SK-N-SH treated with all-trans-retinoic acid at 6 μM for 48 hours (cell line): ENCODE data around the gene SLC36A3.

Experiments
- ARNTL ChIP-seq: fragments of 450-650 bp; formaldehyde crosslinking; IDR thresholded peaks from 2 replicates; pipeline ENCODE4 v1.5.0; 2020; ENCODE audit warnings: low read depth, mild to moderate bottlenecking, moderate library complexity, borderline replicate concordance
- BACH2 ChIP-seq: fragments of 250-450 bp; sonication (Bioruptor Pico); IDR thresholded peaks from 2 replicates; pipeline ENCODE4 v1.9.0; 2021; ENCODE audit warnings: mild to moderate bottlenecking, borderline replicate concordance
- ESRRG ChIP-seq: fragments of 250-450 bp; sonication (Bioruptor Pico); IDR thresholded peaks from 2 replicates; pipeline ENCODE4 v1.6.1; 2021; ENCODE audit warnings: mild to moderate bottlenecking
- ISL1 ChIP-seq: fragments of 250-450 bp; sonication (Bioruptor Pico); IDR thresholded peaks from 2 replicates; pipeline ENCODE4 v2.1.2; 2022; ENCODE audit warnings: mild to moderate bottlenecking, moderate library complexity
- RARB ChIP-seq: fragments of 250-450 bp; sonication (Bioruptor Pico); IDR thresholded peaks from 2 replicates; pipeline ENCODE4 v1.8.0; 2021; ENCODE audit warnings: mild to moderate bottlenecking, moderate library complexity
- ZFP3 ChIP-seq: fragments of 250-450 bp; sonication (Bioruptor Pico); IDR thresholded peaks from 2 replicates; pipeline ENCODE4 v1.5.0; 2020; ENCODE audit warnings: mild to moderate bottlenecking, moderate library complexity
- ZNF70 ChIP-seq: fragments of 450-650 bp; formaldehyde crosslinking; IDR thresholded peaks from 2 replicates; pipeline ENCODE4 v1.5.0; 2020; ENCODE audit warnings: mild to moderate bottlenecking, moderate library complexity
- ZNF8 ChIP-seq: fragments of 450-650 bp; formaldehyde crosslinking; IDR thresholded peaks from 2 replicates; pipeline ENCODE4 v1.5.0; 2020; ENCODE audit warnings: mild to moderate bottlenecking, moderate library complexity
- TF ChIP-seq, protein P1 (sequence below): fragments of 250-450 bp; sonication (Bioruptor Pico); IDR thresholded peaks from 2 replicates; pipeline ENCODE4 v1.8.0; 2020; ENCODE audit warnings: mild to moderate bottlenecking, moderate library complexity, borderline replicate concordance

DNA sequence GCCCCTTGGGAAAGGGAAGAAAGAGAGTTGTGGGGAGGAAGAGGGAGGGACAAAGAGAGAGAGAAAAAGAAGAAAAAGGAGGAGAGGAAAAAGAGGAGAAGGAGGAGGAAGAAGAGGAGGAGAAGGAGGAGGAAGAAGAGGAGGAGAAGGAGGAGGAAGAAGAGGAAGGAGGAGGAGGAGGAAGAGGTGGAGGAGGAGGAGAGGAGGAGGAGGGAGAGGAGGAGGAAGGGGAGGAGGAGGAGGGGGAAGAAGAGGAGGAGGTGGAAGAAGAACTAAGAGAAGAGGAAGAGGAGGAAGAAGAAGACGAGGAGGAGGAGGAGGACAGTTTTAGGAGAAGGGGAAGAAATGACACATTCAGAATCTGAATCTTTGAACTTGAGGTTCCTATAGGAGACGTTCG is 36.4 kb upstream of the SLC36A3 start:
- TF ChIP-seq, protein P1, sequence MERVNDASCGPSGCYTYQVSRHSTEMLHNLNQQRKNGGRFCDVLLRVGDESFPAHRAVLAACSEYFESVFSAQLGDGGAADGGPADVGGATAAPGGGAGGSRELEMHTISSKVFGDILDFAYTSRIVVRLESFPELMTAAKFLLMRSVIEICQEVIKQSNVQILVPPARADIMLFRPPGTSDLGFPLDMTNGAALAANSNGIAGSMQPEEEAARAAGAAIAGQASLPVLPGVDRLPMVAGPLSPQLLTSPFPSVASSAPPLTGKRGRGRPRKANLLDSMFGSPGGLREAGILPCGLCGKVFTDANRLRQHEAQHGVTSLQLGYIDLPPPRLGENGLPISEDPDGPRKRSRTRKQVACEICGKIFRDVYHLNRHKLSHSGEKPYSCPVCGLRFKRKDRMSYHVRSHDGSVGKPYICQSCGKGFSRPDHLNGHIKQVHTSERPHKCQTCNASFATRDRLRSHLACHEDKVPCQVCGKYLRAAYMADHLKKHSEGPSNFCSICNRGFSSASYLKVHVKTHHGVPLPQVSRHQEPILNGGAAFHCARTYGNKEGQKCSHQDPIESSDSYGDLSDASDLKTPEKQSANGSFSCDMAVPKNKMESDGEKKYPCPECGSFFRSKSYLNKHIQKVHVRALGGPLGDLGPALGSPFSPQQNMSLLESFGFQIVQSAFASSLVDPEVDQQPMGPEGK (CRISPR knock-in tag) = no peak
- TF ChIP-seq ARNTL (CRISPR knock-in tag) (no peak), BACH2 (CRISPR knock-in tag) (no peak), ISL1 (CRISPR knock-in tag) (no peak), ESRRG (CRISPR knock-in tag) (no peak), ZNF8 (no peak), ZFP3 (CRISPR knock-in tag) (no peak), RARB (no peak), ZNF70 (no peak)
